HepG2 (cell line): ENCODE results near the gene NCOA7. TPM values are rescaled to one million over a fixed set of nuclear protein-coding genes. Genes with fewer than 3 reads are reported as not detected.

Source experiments
- ATM ChIP-seq: fragments of 450-650 bp; IDR thresholded peaks from 2 replicates; pipeline ENCODE4 v1.7.1; 2017; ENCODE audit warnings: mild to moderate bottlenecking, borderline replicate concordance
- ATRX ChIP-seq: sonication (generic); formaldehyde crosslinking; IDR thresholded peaks from 2 replicates; pipeline ENCODE4 v1.4.0; 2020; ENCODE audit warnings: missing genetic modification reagents, borderline replicate concordance
- CENPBD1 ChIP-seq: sonication (generic); formaldehyde crosslinking; IDR thresholded peaks from 2 replicates; pipeline ENCODE4 v1.8.0; 2022; ENCODE audit warnings: missing genetic modification reagents, low read depth, mild to moderate bottlenecking, borderline replicate concordance
- CHD4 ChIP-seq: fragments of 200-600 bp; sonication (generic); IDR thresholded peaks from 2 replicates; pipeline ENCODE4 v1.7.0; 2017; ENCODE audit warnings: mild to moderate bottlenecking, low read length, borderline replicate concordance
- EP300 ChIP-seq, 3 experiments: sonication (generic) in 1 of 3; formaldehyde crosslinking in 1 of 3; IDR thresholded peaks; 2 replicates each; pipeline versions ENCODE4 v1.5.1 to v1.6.1; 2011 to 2020; ENCODE audit warnings: low read depth in 2 of 3, low read length in 2 of 3, borderline replicate concordance in 1 of 3, improper control_type of control experiment in 1 of 3, mild to moderate bottlenecking in 1 of 3, missing genetic modification reagents in 1 of 3, moderate library complexity in 1 of 3
- FOXJ3 ChIP-seq: sonication (generic); formaldehyde crosslinking; IDR thresholded peaks from 2 replicates; pipeline ENCODE4 v1.4.0; 2020; ENCODE audit warnings: missing genetic modification reagents, mild to moderate bottlenecking, borderline replicate concordance
- IKZF4 ChIP-seq: sonication (generic); formaldehyde crosslinking; IDR thresholded peaks from 2 replicates; pipeline ENCODE4 v1.5.1; 2020; ENCODE audit warnings: borderline replicate concordance, mild to moderate bottlenecking, low read depth, missing genetic modification reagents; ENCODE audit errors: not compliant biosample characterization
- ISL2 ChIP-seq: sonication (generic); formaldehyde crosslinking; IDR thresholded peaks from 2 replicates; pipeline ENCODE4 v1.5.0; 2020; ENCODE audit warnings: missing genetic modification reagents
- KAT2B ChIP-seq: fragments of 150-350 bp; IDR thresholded peaks from 2 replicates; pipeline ENCODE4 v1.6.1; 2014; ENCODE audit warnings: low read depth, low read length, borderline replicate concordance
- KLF6 ChIP-seq: IDR thresholded peaks from 2 replicates; pipeline ENCODE4 v1.8.0; 2016; ENCODE audit warnings: missing biosample characterization, missing genetic modification reagents
- LCORL ChIP-seq, 2 experiments: fragments of 450-650 bp in 1 of 2; sonication (generic) in 1 of 2; formaldehyde crosslinking in 1 of 2; IDR thresholded peaks; 2 replicates each; pipeline versions ENCODE4 v1.5.0 to v1.6.1; 2017 to 2020; ENCODE audit warnings: antibody characterized with exemption in 1 of 2, missing genetic modification reagents in 1 of 2
- LRRFIP1 ChIP-seq: sonication (generic); formaldehyde crosslinking; conservative IDR thresholded peaks from 2 replicates; pipeline ENCODE4 v1.4.0; 2020; ENCODE audit warnings: missing genetic modification reagents
- RARG ChIP-seq: sonication (generic); formaldehyde crosslinking; IDR thresholded peaks from 2 replicates; pipeline ENCODE4 v1.4.0; 2020; ENCODE audit warnings: low read depth, mild to moderate bottlenecking, missing genetic modification reagents
- RNF2 ChIP-seq: fragments of 450-650 bp; conservative IDR thresholded peaks from 2 replicates; pipeline ENCODE4 v1.6.1; 2016; ENCODE audit warnings: low read depth
- SAFB2 ChIP-seq: sonication (generic); formaldehyde crosslinking; IDR thresholded peaks from 2 replicates; pipeline ENCODE4 v1.5.1; 2020; ENCODE audit warnings: missing genetic modification reagents, low read depth, mild to moderate bottlenecking, borderline replicate concordance
- SNAPC5 ChIP-seq: sonication (generic); formaldehyde crosslinking; IDR thresholded peaks from 2 replicates; pipeline ENCODE4 v1.8.1; 2023; ENCODE audit warnings: mild to moderate bottlenecking, missing genetic modification reagents, borderline replicate concordance
- ZMYM2 ChIP-seq: sonication (generic); formaldehyde crosslinking; IDR thresholded peaks from 2 replicates; pipeline ENCODE4 v1.8.0; 2022; ENCODE audit warnings: mild to moderate bottlenecking, missing genetic modification reagents
- ZNF136 ChIP-seq: sonication (generic); formaldehyde crosslinking; IDR thresholded peaks from 2 replicates; pipeline ENCODE4 v1.8.1; 2022; ENCODE audit warnings: low read depth, mild to moderate bottlenecking, moderate library complexity, missing genetic modification reagents
- ZNF550 ChIP-seq: sonication (generic); formaldehyde crosslinking; IDR thresholded peaks from 2 replicates; pipeline ENCODE4 v1.4.0; 2020; ENCODE audit warnings: mild to moderate bottlenecking, missing genetic modification reagents, borderline replicate concordance
- ZNF7 ChIP-seq: IDR thresholded peaks from 2 replicates; pipeline ENCODE4 v1.6.1; 2016; ENCODE audit warnings: missing biosample characterization, missing genetic modification reagents
- ZNF704 ChIP-seq: sonication (generic); formaldehyde crosslinking; IDR thresholded peaks from 2 replicates; pipeline ENCODE4 v1.8.1; 2023; ENCODE audit warnings: mild to moderate bottlenecking, inconsistent platforms, moderate library complexity, missing genetic modification reagents, borderline replicate concordance
- ZNF761 ChIP-seq: sonication (generic); formaldehyde crosslinking; conservative IDR thresholded peaks from 2 replicates; pipeline ENCODE4 v1.4.0; 2020; ENCODE audit warnings: mild to moderate bottlenecking, missing genetic modification reagents
- ZNF782 ChIP-seq: sonication (generic); formaldehyde crosslinking; IDR thresholded peaks from 2 replicates; pipeline ENCODE4 v1.4.0; 2020; ENCODE audit warnings: missing genetic modification reagents, mild to moderate bottlenecking, borderline replicate concordance
- ZNF792 ChIP-seq: IDR thresholded peaks from 2 replicates; pipeline ENCODE4 v1.6.1; 2016
- polyA plus RNA-seq, 8 experiments: library from polyadenylated mRNA; depleted of rRNA in 3 of 8; stranded (reverse) in 7 of 8; unstranded in 1 of 8; fragments of >200 nt; fragmentation: Illumina TruSeq in 4 of 8; extraction: Trizol in 4 of 8; gene quantifications; 2 replicates each; pipeline versions ENCODE4 v1.2.1 to v1.2.3, GENCODE V29; 2011 to 2016; ENCODE audit warnings: low read depth in 4 of 8, missing spikeins in 1 of 8, mixed read lengths in 1 of 8; ENCODE audit not compliant: insufficient read depth in 1 of 8
- total RNA-seq, 5 experiments: library from RNA; depleted of rRNA; stranded (reverse); fragments of >200 nt; fragmentation: Illumina TruSeq; extraction: Trizol; gene quantifications; 2 replicates each; pipeline ENCODE4 v1.2.3, GENCODE V29; 2016; ENCODE audit warnings: low read depth in 1 of 5
- TF ChIP-seq, protein P1 (sequence below): sonication (generic); formaldehyde crosslinking; IDR thresholded peaks from 2 replicates; pipeline ENCODE4 v1.4.0; 2020; ENCODE audit warnings: mild to moderate bottlenecking, missing genetic modification reagents

Gene NCOA7
- total and polyA plus RNA-seq, 2 of the 13 experiments (the other 11 are each of a cell fraction or from before 2014, with no cell fraction given): 13.6 to 20.8 TPM

GRCh38 chr6:125945378-125946141 lies 154.8 kb downstream of the NCOA7 start (continued):
- TF ChIP-seq IKZF4 (CRISPR knock-in tag): no peak
- peak; percentile 86; the same call in 1 of the 2 replicates for TF ChIP-seq CHD4
- TF ChIP-seq ZNF136 (CRISPR knock-in tag): no peak
- TF ChIP-seq ISL2 (CRISPR knock-in tag): 0 out of 2 replicates have a peak, but pooled peaks have one; percentile 15
- TF ChIP-seq SAFB2 (CRISPR knock-in tag): no peak
- TF ChIP-seq KAT2B: no peak
- TF ChIP-seq, protein P1, sequence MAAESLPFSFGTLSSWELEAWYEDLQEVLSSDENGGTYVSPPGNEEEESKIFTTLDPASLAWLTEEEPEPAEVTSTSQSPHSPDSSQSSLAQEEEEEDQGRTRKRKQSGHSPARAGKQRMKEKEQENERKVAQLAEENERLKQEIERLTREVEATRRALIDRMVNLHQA (CRISPR knock-in tag): no peak
- no peak for TF ChIP-seq ATM
- no peak for TF ChIP-seq ZNF761 (CRISPR knock-in tag)
- no peak for TF ChIP-seq RNF2
- TF ChIP-seq LCORL (IDR thresholded peaks at IDR 0.05): no peak
- 0 out of 2 replicates have a peak, but pooled peaks have one; percentile 2 for TF ChIP-seq LCORL (CRISPR knock-in tag; IDR thresholded peaks at IDR 0.05)
- TF ChIP-seq ATRX: no peak
- TF ChIP-seq ZNF792: peak; percentile 40; the same call in 1 of the 2 replicates
- TF ChIP-seq ZNF7 (CRISPR knock-in tag): no peak
- no peak for TF ChIP-seq LRRFIP1 (CRISPR knock-in tag)
- TF ChIP-seq ZNF782 (CRISPR knock-in tag): no peak
- TF ChIP-seq RARG (CRISPR knock-in tag): no peak
- peak in 1 of 2 experiments; percentile 76; a peak in 1 of 4 replicates for TF ChIP-seq EP300 (IDR thresholded peaks at IDR 0.05; ENCODE audit: low read depth in 2 of 2, low read length in 2 of 2)
- TF ChIP-seq EP300 (CRISPR knock-in tag; IDR thresholded peaks at IDR 0.05; ENCODE audit: borderline replicate concordance): no peak
- TF ChIP-seq ZMYM2: no peak
- TF ChIP-seq KLF6 (CRISPR knock-in tag): no peak
- TF ChIP-seq ZNF550 (CRISPR knock-in tag): no peak
- TF ChIP-seq CENPBD1 (CRISPR knock-in tag): no peak
- TF ChIP-seq FOXJ3 (CRISPR knock-in tag): no peak
- no peak for TF ChIP-seq ZNF704 (CRISPR knock-in tag)
- TF ChIP-seq SNAPC5 (CRISPR knock-in tag): no peak
